Activated CD8-positive, alpha-beta memory T cell treated with anti-CD3 and anti-CD28 coated beads, Interleukin-2, amount 50 U/mL, for 4 hours (primary cell): ENCODE measurements around the gene CDC6.

Experiments
- DNase-seq: peaks from one replicate; pipeline ENCODE4 v3.0.0-alpha.2; 2020

CDC6 gene, protein sequence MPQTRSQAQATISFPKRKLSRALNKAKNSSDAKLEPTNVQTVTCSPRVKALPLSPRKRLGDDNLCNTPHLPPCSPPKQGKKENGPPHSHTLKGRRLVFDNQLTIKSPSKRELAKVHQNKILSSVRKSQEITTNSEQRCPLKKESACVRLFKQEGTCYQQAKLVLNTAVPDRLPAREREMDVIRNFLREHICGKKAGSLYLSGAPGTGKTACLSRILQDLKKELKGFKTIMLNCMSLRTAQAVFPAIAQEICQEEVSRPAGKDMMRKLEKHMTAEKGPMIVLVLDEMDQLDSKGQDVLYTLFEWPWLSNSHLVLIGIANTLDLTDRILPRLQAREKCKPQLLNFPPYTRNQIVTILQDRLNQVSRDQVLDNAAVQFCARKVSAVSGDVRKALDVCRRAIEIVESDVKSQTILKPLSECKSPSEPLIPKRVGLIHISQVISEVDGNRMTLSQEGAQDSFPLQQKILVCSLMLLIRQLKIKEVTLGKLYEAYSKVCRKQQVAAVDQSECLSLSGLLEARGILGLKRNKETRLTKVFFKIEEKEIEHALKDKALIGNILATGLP

DNA sequence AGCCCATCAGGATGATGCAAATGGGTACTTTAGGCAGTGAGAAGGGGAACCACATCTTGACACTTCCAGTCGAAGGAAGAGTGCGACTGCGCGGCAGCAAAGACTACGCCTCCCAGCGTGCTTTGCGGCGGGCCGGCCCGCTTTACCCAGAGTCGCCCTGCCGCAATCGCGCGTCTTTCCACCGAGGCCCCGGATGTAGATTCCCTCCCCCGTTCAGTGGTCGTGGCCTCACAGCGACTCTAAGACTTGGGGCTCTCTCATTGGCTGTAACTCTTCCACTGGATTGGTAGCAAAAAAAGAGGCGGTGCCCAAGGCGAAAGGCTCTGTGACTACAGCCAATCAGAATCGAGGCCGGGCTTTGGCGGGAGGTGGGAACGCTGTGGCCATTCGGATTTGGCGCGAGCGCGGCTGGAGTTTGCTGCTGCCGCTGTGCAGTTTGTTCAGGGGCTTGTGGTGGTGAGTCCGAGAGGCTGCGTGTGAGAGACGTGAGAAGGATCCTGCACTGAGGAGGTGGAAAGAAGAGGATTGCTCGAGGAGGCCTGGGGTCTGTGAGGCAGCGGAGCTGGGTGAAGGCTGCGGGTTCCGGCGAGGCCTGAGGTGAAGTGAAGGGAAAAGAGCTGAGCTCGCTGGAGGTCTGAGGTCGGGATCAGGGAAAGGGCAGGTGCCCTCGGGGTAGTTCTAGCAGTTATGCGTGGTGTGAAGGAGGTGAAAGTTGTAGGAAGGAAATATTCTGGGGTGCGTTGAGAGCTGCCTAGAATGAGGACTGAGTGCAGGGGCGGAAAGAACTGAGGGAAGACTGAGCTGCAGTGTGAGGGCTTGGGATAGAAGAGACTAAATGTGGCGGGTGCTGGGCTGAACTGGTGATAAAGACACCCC lies at the start of gene CDC6:
Gene CDC6, plus strand, starts transcription at position 386 of the 876 bp plus-strand sequence. CDS start 1,542 bp downstream, outside the sequence.
- peak; percentile 98 for DNase-seq

DNA sequence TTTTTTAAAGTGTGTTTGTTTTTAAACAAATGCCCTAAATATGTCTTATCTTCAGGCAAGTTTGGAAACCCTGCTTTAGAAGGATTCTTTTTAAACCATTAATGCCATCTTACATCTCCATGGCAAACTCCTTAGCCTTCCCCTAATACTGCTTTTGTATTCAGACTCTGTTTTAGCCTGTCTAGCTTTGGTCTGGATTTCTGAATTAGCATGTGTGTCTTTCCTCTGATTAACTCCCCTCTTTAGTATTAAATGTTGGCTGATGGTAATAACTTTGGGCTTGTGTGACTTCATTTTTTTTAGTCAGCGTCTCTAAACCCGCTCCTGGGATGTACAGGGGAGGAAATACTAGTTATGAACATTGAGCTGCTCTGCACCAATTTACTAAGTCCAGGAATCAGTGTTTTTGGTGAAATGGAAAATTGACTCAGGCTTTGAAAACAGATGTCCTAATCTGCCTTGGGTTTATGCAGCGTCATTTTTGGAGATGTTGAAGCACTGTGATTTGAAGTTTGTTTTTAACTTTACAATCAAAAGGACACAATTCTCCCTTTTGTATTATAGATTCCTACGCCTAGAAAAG lies 46.3 kb upstream of the CDC6 start:
- no peak for DNase-seq

DNA sequence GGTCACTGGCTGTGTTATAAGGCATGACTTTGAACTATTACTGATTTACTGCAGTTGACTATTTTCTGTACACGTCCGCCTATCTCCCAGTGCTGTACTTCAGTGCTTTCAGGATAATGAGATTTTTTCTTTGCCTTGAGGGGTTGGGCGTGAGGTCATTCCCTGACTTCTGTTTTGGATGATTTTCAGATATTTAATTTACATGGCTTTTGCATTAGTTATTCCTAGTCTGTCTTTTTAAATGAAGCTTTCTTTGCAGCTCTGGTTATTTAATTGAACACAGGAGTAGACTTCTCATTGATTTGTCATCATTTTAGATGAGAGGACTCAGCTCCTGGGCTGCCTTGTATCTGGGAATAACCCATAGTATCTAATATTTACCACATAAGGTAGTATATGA lies 44.9 kb upstream of the CDC6 start:
- no peak for DNase-seq

DNA sequence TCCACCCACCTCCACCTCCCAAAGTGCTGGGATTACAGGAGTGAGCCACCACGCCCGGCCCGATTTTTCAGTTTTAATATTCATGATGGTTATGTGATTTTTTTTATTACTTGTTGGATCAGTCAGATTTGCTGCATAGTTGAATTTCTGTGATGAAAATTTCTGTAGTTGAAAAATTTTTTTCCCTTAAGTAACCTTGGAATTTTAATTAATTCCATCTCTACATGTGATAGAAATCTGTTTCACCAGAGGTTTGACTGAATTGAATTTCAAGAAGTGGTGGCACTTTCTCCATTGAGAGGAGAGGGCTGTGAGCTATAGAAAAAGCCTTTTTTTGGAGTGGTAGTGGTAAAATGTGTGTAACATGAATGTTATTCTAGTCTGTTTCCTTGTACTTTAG lies 43.9 kb upstream of the CDC6 start:
- DNase-seq: no peak

DNA sequence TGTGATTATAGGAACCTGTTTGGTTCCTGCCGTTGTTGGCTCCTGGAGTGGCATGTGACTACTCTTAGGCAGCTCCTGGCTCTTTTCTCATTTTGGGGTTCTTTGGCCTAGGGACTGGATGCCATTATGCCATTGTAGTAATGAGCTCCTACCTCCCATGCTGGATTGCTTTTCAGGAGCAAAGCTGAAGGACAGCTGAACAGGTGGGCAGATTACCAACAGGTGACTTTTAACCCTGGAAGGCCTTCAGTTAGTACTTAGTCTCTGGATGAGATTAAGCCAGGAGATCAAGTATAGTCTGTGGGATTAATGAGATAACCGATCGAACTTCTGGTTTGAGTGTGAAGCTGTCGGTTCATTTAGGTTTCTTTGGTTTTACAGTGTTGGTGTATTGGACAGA lies 43.4 kb upstream of the CDC6 start:
- DNase-seq: no peak

DNA sequence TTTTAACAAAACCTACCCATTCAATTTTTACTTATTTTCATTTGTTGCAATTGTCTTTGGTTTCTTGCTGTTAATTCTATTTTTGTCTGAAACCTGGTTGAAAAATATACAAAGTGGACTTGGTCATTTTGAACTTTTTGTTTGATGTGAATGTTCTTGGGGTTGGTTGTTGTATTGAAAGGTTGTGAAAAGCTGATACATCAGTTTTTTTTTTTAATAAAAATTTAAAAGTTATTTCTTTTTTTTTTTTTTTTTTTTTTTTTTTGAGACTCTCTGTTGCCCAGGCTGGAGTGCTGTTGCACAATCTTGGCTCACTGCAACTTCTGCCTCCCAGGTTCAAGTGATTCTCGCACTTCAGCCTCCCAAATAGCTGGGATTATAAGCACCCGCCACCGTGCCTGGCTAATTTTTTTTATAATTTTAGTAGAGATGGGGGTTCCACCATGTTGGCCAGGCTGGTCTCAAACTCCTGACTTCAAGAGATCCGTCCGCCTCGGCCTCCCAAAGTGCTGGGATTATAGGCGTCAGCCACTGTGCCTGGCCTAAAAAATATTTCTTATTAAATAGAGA lies 39.7 kb upstream of the CDC6 start:
- DNase-seq: no peak

DNA sequence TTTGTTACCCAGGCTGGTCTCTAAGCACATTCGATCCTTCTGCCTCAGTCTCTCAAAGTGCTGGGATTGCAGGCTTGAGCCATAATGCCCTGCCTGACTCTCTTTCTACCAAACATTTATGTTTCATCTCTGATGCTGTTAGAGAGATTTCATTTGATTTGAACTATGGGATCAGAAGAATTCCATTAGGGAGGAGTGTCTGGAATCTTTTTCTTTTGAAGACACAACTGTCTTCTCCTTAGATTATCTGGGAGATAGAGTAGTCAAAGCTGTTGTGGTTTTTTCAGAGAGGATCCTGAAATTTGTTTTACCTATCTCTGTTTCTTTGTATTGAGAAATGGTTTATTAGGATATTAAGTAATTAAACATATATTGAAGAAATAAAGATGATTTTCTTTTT lies 39.2 kb upstream of the CDC6 start:
- DNase-seq: no peak

DNA sequence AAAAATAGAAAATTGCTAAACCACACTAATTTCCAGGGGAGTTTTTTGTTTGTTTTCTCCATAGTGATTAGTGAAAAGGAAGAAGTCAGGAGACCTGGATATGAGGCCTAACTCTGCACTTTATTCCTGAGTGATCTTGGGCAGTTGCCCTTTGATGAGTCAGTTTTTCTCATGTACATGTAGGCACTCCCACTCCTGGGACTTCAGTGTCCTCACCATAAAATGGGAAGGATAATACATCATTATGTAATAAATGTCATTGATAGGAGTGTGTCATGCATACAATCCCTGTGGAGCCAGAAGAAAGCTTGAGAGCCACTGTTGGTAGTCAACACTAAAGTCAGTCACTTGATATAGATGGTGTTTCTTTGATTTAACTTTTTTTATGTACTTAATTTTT lies 36.1 kb upstream of the CDC6 start:
- no peak for DNase-seq

DNA sequence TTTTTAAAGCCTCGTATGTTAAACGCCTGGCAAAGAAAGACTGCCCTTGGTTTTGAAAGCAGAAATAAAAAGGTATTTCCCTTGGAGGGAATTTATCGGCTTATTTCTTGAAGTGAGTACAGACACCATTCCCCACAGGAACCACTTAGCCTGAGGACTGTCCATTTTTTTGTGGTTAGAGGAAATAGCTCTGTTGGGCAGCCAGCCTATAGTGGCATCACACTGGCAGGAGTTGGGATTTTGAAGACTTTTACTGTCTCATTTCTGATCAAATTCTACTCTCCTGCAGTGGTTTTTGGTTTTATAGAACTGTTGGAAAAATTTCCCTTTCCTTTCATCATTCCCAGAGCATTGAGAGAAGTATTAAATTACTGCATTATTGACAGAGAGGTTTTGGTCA lies 34.1 kb upstream of the CDC6 start:
- DNase-seq: no peak

DNA sequence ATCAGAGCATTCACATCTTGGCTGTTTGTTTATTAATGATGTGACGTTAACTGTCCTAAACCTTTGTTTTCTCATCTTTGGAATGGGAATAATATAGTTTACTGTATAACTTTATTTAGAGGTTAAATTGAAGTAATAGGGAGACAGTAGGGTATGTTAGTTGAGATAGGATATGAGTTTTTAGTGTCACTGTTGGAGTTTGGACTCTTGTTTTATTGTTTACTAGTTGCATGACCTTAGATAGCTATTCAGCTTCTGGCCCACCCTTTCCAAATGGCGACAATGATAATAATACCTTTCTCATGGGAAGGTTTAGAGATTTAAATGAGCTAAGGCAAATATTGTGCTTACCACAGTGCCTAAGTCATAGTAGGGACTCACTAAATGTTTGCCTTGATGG lies 28.2 kb upstream of the CDC6 start:
- no peak for DNase-seq

DNA sequence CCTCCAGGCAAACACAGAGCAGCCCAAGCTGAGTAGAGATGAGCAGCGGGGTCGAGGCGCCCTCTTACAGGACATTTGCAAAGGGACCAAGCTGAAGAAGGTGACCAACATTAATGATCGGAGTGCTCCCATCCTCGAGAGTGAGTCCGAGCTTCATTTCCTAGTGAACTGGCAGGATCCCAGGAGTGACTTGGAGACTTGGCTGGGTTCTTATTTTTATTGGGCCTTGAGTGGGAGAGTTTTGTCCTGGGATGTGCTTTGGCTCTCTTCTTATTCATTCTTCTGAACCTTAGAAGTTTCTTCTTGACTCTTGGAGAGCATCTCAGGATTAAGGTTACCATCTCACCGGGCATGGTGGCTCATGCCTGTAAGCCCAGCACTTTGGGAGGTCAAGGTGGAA lies 27.2 kb upstream of the CDC6 start:
- no peak for DNase-seq

DNA sequence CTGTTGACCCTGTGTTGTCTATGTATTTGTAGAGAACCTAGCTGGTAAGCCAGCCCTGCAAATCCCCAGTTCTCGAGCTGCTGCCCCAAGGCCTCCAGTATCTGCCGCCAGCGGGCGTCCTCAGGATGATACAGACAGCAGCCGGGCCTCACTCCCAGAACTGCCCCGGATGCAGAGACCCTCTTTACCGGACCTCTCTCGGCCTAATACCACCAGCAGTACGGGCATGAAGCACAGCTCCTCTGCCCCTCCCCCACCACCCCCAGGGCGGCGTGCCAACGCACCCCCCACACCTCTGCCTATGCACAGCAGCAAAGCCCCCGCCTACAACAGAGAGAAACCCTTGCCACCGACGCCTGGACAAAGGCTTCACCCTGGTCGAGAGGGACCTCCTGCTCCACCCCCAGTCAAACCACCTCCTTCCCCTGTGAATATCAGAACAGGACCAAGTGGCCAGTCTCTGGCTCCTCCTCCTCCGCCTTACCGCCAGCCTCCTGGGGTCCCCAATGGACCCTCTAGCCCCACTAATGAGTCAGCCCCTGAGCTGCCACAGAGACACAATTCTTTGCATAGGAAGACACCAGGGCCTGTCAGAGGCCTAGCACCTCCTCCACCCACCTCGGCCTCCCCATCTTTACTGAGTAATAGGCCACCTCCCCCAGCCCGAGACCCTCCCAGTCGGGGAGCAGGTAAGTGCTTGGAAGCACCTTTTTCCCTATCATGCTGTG lies 23.1 kb upstream of the CDC6 start:
- no peak for DNase-seq

DNA sequence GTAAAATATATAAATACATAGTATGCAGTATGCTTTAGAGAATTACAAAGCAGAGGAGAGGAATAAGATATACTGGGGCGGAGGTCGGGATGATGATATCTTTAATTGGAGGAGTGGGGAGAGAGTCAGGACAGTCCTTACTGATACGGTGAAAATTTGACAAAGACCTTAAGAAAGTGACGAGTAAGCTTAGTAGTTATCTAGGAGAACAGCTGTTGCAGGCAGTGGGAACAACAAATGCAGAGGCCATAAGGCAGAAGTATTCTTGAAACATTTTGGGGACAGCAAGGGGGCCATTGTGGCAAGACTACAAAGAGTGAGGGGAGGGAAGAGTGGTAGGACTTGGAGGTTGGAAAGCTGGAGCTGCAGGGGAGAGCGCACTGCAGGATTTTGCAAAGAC lies 22.3 kb upstream of the CDC6 start:
- no peak for DNase-seq

DNA sequence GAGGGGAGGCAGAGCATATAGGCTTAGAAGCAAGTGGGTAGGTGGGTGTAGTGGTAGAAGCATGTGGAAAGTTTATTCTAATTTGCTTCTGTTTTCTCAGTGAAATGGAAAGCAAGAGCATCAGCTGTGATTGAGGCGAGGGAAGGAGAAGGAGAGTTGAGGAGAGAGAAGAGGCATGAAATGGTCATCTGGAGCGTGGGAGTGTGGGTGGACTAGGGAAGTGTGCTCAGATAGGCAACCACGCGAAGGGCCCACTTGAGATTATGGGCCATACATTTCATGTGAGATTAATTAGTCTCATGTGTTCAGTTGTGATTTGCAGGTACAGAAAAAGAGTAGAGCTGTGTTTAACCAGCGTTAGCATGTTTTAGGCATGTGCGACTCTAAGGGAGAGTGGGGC lies 20.8 kb upstream of the CDC6 start:
- DNase-seq: no peak

DNA sequence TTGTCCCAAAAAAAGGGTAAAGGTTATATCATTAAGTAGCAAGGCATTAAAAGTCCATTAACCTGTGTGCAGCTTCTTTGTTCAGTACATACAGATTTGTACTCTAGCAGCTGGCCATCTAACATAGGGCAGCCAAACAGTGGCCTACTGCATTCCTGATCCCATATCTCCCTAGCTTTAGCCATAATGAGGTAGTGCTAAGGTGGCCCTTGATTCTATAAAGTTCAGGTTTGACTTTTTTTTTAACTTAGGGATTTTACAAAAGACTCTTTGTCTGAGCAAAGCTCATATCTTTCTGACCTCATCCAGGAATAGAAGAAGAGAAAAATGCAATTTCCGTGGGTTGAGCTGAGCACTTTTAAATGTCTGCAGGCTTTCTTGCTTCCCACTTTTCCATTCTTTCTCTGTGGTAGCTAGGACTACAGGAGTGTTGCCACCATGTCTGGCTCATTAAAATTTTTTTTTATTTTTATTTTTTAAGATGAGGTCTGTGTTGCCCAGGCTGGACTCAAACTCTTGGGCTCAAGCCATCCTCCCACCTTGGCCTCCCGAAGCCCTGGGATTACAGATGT lies 19.5 kb upstream of the CDC6 start:
- DNase-seq: no peak

DNA sequence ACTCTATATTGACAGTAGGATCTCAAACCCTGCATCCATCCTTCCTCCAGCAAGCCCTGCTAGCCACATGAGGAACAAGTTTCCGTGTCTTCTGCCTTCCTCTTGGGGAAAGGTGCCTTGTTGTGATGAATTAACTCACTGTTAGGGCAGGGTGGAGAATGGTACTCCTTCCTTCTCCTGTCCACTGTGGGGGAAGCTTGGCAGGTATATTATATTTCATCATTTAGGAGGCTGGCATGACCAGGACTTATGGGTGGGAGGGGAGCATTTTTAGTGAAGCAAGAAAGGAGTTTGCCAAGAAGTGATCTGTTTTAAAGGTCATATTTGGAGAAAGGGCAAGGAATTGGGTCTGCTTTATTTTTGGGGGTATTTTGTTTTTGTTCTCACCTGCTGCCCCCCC lies 9.3 kb upstream of the CDC6 start:
- no peak for DNase-seq

DNA sequence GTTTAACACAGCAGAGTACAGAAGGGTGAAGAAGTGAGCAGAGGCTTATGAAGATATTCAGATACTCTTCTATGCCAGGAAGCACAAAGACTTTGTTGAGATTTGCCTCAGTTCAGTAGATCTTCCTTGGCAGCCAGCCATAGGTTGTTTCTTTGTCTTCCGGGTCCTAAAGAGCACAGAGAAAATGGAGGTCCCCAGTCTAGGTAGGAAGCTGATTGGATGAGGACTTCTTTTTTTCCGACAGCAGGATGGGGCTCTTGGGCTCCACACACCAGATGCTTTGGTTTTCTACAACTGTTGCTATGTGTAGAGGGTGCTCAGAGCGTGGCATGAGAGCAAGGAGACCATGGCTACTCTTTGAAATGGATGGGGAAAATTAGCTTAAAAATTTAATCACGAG lies 8.3 kb upstream of the CDC6 start:
- DNase-seq: no peak

DNA sequence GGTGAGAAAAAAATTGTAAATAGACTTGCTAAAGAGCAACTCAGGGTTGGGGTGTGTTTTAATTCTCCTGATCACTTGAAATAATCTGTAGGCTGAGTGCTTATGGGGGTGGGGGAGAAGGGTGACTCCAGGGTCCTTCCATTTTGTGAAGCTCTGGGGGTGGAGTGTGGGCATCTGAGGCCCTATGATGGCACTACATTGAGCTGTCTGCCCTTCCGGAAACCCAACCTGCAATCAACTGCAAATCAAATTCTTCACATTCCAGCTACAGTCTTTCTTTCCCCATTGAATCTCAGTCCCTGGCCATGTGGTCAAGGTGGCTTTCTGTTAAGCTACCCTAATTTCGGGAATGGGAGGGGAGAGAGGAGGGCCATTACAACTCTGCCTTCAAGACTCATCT lies 6.0 kb upstream of the CDC6 start:
- DNase-seq: no peak

DNA sequence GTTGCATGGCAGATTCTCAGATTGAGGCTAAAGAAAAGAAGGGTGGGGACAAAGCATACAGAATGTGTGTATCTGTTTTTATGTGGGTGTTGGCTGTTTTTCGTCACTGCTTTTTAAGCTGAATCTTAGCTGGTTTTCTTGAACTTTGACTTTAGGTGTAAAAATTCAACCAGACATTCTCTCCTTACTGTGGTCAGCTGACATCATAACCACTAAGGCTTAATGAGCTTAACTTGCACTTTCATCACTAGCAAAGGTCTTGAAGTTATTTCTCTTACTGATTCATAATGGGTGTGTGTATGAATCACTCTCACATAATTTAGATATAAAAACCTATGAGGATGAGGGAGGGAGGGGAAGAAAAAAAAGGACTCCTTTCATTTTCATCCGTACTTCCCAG lies 4.0 kb upstream of the CDC6 start:
- no peak for DNase-seq

DNA sequence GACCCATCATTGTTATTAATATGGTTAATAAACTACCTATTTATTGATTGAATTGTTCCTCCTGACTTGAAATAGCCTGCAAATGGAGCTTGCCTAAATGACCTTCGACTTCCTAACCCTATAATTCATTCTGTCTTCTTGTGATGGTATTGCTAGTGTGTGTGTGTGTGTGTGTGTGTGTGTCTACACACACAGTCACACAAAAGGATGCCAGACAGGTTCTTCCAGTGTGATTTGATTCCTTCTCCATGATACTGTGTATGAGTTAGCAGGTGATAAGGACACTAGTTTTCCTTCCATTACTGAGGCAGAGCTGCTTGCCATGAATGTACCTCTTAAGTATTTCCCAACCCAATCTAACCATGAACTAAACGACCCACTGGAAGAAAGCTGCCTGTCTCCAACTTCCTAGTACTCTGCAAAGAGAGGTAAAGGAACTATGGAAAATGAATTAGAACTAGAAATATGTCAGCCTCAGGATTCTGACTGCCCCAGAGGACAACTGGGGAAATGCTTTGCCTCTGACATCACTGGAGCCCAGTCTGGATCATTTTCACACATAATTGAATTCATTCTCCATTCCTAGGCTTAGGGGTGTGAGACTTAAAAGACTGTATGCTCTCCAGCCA lies 3.5 kb upstream of the CDC6 start:
- DNase-seq: no peak

DNA sequence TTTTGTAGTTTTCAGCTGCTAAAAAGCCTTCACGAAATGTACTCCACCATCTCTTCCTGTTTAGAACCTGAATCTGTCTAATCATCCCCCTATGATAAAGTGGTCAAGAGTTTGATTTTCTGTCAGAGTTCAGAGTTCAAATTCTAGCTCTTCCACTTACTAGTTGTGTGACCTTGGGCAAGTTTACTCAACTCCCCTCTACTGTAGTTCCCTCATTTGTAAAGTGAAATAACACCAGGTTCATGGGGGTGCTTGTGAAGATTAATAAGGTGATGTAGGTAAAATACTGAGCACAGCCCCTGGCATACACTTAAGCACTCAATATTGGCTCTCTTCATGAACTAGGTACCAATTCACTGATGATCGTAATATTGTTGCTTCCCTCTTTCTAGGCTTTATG lies 1.2 kb upstream of the CDC6 start:
- no peak for DNase-seq

DNA sequence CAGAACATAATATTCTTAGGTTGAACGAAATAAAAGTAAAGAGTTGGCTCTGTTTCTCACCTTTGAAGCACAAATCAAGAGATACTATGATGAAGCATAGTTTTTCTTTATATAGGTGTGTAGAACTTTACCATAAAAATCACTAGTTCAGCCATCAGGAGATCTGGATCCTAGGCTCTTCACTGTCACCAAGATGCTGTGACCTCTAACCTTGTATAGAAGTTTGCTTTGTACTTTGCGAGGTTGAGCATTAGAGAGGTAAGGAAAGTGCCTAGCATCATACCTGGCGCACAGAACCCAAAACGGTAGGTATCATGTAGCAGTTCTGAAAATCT lies 553 bp upstream of the CDC6 start:
- DNase-seq: no peak
